Neural progenitor cell (in vitro differentiated cells): Measurements from ENCODE around the gene CLK4. TPM values are rescaled to one million over a fixed set of nuclear protein-coding genes. Genes with fewer than 3 reads are reported as not detected.

Source experiments
- DNase-seq: peaks from one replicate; pipeline ENCODE4 v3.0.0-alpha.2; 2016; ENCODE audit warnings: low spot score
- H2AFZ ChIP-seq: fragments of 200-600 bp; sonication (generic); replicated peaks from 2 replicates; pipeline ENCODE4 v1.6.1; 2016; ENCODE audit warnings: antibody characterized with exemption
- H3F3A ChIP-seq: fragments of 200-600 bp; sonication (generic); 2 replicates; pipeline ENCODE4 v1.6.1; 2016; ENCODE audit warnings: antibody characterized with exemption, low read depth
- H3K27ac ChIP-seq: fragments of 200-600 bp; sonication (generic); 2 replicates; pipeline ENCODE4 v1.5.1; 2016; ENCODE audit warnings: mild to moderate bottlenecking
- H3K27me3 ChIP-seq: fragments of 200-600 bp; sonication (generic); 2 replicates; pipeline ENCODE4 v1.6.1; 2016; ENCODE audit warnings: mild to moderate bottlenecking, moderate library complexity
- H3K36me3 ChIP-seq: fragments of 200-600 bp; sonication (generic); 2 replicates; pipeline ENCODE4 v1.5.1; 2016
- H3K4me1 ChIP-seq: fragments of 200-600 bp; sonication (generic); 2 replicates; pipeline ENCODE4 v1.6.1; 2016; ENCODE audit warnings: mixed run types
- H3K4me2 ChIP-seq: fragments of 200-600 bp; sonication (generic); 2 replicates; pipeline ENCODE4 v1.6.1; 2016
- H3K4me3 ChIP-seq: fragments of 200-600 bp; sonication (generic); 2 replicates; pipeline ENCODE4 v1.5.1; 2016
- H3K79me2 ChIP-seq: fragments of 200-600 bp; sonication (generic); 2 replicates; pipeline ENCODE4 v1.6.1; 2016; ENCODE audit warnings: low read depth
- H3K9ac ChIP-seq: fragments of 200-600 bp; sonication (generic); 2 replicates; pipeline ENCODE4 v1.6.1; 2016
- H3K9me3 ChIP-seq: fragments of 200-600 bp; sonication (generic); 2 replicates; pipeline ENCODE4 v1.5.1; 2016; ENCODE audit warnings: low read depth
- H4K20me1 ChIP-seq: fragments of 200-600 bp; sonication (generic); 2 replicates; pipeline ENCODE4 v1.6.1; 2016; ENCODE audit warnings: low read depth
- H3K27ac Mint-ChIP-seq: 3 replicates; pipeline ENCODE4 v1.8.0; 2021; ENCODE audit warnings: mixed read lengths
- H3K27me3 Mint-ChIP-seq: 2 replicates; pipeline ENCODE4 v1.8.0; 2022; ENCODE audit warnings: low read depth, mild to moderate bottlenecking, inconsistent platforms, moderate library complexity, mixed read lengths; ENCODE audit not compliant: insufficient read depth
- H3K36me3 Mint-ChIP-seq: 3 replicates; pipeline ENCODE4 v1.8.0; 2021; ENCODE audit warnings: mixed read lengths
- H3K4me1 Mint-ChIP-seq: 3 replicates; pipeline ENCODE4 v1.8.0; 2021; ENCODE audit warnings: mixed read lengths
- H3K4me3 Mint-ChIP-seq: 3 replicates; pipeline ENCODE4 v1.8.0; 2021; ENCODE audit warnings: mild to moderate bottlenecking, moderate library complexity, mixed read lengths
- H3K9me3 Mint-ChIP-seq: 3 replicates; pipeline ENCODE4 v1.8.0; 2020; ENCODE audit warnings: mixed read lengths
- CTCF ChIP-seq: fragments of 200-600 bp; sonication (generic); IDR thresholded peaks from 2 replicates; pipeline ENCODE4 v1.5.1; 2017; ENCODE audit warnings: antibody characterized with exemption, mild to moderate bottlenecking
- EZH2 ChIP-seq: fragments of 200-600 bp; sonication (generic); IDR thresholded peaks from 2 replicates; pipeline ENCODE4 v1.6.1; 2017; ENCODE audit warnings: antibody characterized with exemption, mild to moderate bottlenecking, moderate library complexity
- EZH2phosphoT487 ChIP-seq: fragments of 200-600 bp; sonication (generic); IDR thresholded peaks from 2 replicates; pipeline ENCODE4 v1.6.1; 2017; ENCODE audit warnings: antibody characterized with exemption
- total RNA-seq: library from RNA; depleted of rRNA; stranded (reverse); fragments of >200 nt; gene quantifications from 2 replicates; pipeline ENCODE4 v1.2.3, GENCODE V29; 2015; ENCODE audit warnings: low replicate concordance

The CLK4 gene
- total RNA-seq, 1 donor from 2014 or later, result 41.1 TPM

DNA sequence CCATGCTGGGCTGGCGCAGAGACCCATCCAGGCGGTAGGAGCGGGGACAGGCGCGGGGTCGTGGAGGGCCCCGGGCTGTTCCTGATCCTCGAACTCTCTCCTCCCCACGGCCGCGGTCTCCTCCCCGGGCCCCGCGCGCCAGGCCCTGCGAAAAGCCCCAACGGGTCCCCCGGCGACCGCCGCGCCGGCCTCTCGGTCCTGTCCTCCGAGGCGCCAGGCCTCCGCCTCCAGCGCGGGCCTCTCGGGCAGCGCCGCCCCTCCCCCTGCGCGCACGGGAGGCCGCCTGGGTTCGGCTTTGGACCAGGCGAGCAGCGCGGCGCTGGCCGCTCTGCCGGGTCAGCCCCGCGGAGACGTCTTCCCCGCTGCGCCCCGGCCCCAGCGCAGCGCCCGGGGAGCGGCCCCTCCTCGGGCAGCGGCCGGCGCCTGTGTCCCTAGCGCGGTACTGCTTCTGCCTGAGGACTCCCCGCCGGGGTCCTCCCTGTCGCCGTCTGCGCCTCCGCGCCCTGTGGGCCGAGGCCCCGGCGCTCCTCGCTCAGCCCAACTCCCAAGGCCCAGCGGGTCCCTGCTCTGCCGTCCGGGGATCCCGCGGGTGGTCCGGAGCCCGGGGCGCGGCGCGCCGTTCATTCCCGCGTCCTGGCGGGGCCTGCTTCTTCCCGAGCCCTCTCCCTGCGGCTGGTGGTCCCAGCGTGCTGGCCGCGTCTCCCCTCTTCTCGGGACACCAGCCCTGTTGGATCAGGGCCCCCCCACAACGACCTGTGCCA is 50.1 kb downstream of the CLK4 start:
- peak overlapping the region; percentile 83 for H3K4me2 ChIP-seq
- peaks cover 18% of the 10 kb centered on the region for H3K36me3 Mint-ChIP-seq
- H3K9me3 Mint-ChIP-seq, result peaks cover 19% of the 10 kb centered on the region

DNA sequence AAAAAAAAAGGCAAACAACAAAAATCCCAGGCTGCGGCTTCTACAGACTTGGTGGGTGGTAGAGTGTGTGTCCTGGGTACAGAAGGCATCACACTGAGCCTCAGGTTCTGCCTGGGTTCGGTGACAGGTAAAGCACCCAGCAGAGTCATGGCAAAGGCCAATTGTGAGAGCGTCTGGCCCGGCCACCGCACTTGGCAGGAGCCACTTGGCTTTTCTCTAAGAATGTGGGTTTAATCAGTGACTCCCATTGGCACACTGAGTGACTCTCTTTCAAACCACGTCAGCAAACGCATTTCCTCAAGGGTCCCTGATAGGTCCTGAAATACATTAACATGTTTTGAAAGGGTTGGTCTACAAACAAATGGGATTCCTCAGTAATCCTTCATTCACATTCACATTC is 53.6 kb downstream of the CLK4 start:
- peaks cover 8% of the 10 kb centered on the region for H3K27me3 Mint-ChIP-seq
- Histone ChIP-seq H3K9ac (no peak overlapping the region), H3K4me2 (no peak overlapping the region), H2AFZ (no peak overlapping the region), H3K36me3 (no peaks in the 10 kb centered on the region), H3K27ac (no peak overlapping the region), H3F3A (peaks cover 13% of the 10 kb centered on the region), H3K9me3 (peaks cover 4% of the 10 kb centered on the region), H4K20me1 (no peaks in the 10 kb centered on the region), H3K4me1 (no peaks in the 10 kb centered on the region), H3K4me3 (no peak overlapping the region), H3K79me2 (no peaks in the 10 kb centered on the region), H3K27me3 (peaks cover 47% of the 10 kb centered on the region)
- no peak for DNase-seq
- no peak overlapping the region for H3K4me3 Mint-ChIP-seq
- peaks cover 24% of the 10 kb centered on the region for H3K36me3 Mint-ChIP-seq
- no peak overlapping the region for H3K27ac Mint-ChIP-seq
- H3K9me3 Mint-ChIP-seq, result peaks cover 25% of the 10 kb centered on the region
- no peak for TF ChIP-seq EZH2
- TF ChIP-seq EZH2phosphoT487, result no peak
- TF ChIP-seq CTCF, result no peak
- peaks cover 11% of the 10 kb centered on the region for H3K4me1 Mint-ChIP-seq

More for the DNA sequence above, 50.1 kb downstream of the CLK4 start:
- Histone ChIP-seq H3K27me3 (peaks cover 63% of the 10 kb centered on the region), H3K9ac (no peak overlapping the region), H3K9me3 (peaks cover 4% of the 10 kb centered on the region), H3F3A (peaks cover 14% of the 10 kb centered on the region), H3K4me3 (peak overlapping the region; percentile 51), H2AFZ (peak overlapping the region; percentile 97), H3K36me3 (no peaks in the 10 kb centered on the region), H3K79me2 (no peaks in the 10 kb centered on the region), H3K27ac (no peak overlapping the region), H3K4me1 (no peaks in the 10 kb centered on the region), H4K20me1 (no peaks in the 10 kb centered on the region)
- Mint-ChIP-seq H3K4me3 (peak overlapping the region; percentile 81), H3K27ac (no peak overlapping the region), H3K4me1 (peaks cover 12% of the 10 kb centered on the region), H3K27me3 (peaks cover 8% of the 10 kb centered on the region)
- peak; percentile 78 for DNase-seq
- TF ChIP-seq EZH2 (peak; percentile 76), EZH2phosphoT487 (no peak), CTCF (no peak)

DNA sequence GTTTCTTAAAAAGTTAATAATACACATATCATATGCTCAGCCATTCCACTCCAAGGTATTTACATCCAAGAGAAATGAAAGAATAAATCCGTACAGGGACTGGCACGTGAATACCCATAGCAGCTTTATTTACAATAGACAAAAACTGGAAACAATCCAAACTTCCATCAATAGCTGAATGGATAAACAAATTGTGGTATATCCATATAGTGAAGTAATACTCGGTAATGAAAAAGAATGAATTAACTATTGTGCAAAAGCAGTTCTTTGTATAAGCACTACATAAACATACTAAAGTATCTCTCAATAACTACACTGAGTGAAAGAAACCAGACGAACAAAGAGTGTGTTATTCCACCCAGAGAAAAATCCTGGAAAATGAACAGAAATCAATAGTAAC is 54.2 kb downstream of the CLK4 start:
- no peaks in the 10 kb centered on the region for H3K36me3 ChIP-seq
- Mint-ChIP-seq H3K4me3 (no peak overlapping the region), H3K4me1 (peaks cover 7% of the 10 kb centered on the region), H3K27me3 (peaks cover 8% of the 10 kb centered on the region), H3K9me3 (peaks cover 28% of the 10 kb centered on the region), H3K36me3 (peaks cover 24% of the 10 kb centered on the region), H3K27ac (no peak overlapping the region)
- TF ChIP-seq CTCF (no peak), EZH2 (no peak), EZH2phosphoT487 (no peak)
- H3K4me1 ChIP-seq, result no peaks in the 10 kb centered on the region
- peaks cover 7% of the 10 kb centered on the region for H3F3A ChIP-seq
- H3K9me3 ChIP-seq, result peaks cover 4% of the 10 kb centered on the region
- H3K79me2 ChIP-seq, result no peaks in the 10 kb centered on the region
- H3K4me3 ChIP-seq, result no peak overlapping the region
- no peak overlapping the region for H3K9ac ChIP-seq
- peaks cover 41% of the 10 kb centered on the region for H3K27me3 ChIP-seq
- H3K27ac ChIP-seq, result no peak overlapping the region
- no peak overlapping the region for H2AFZ ChIP-seq
- no peak for DNase-seq
- no peaks in the 10 kb centered on the region for H4K20me1 ChIP-seq
- H3K4me2 ChIP-seq, result no peak overlapping the region
